ENCODE results near the gene NEK5.

- TF ChIP-seq POLR2A (IDR thresholded peaks at IDR 0.05), result no peak
- TF ChIP-seq CTCF (IDR thresholded peaks at IDR 0.05), result no peak
These were observed 118.9 kb downstream of the NEK5 start for GRCh38 chr13:52009946-52010345.
